AG09309 (cell line): ENCODE measurements around the gene CNTN4.

Source experiments
- DNase-seq: peaks from one replicate; pipeline ENCODE4 v3.0.0-alpha.2; 2010; ENCODE audit warnings: low read depth
- H3K4me3 ChIP-seq: 2 replicates; pipeline ENCODE4 v1.5.1; 2011; ENCODE audit warnings: mild to moderate bottlenecking, low read depth, low read length, moderate library complexity; ENCODE audit not compliant: control insufficient read depth
- TF ChIP-seq, protein P1 (sequence below): IDR thresholded peaks from 2 replicates; pipeline ENCODE4 v1.5.1; 2011; ENCODE audit warnings: mild to moderate bottlenecking, low read depth, low read length, inconsistent platforms; ENCODE audit not compliant: insufficient read depth, control insufficient read depth; ENCODE audit errors: missing control alignments

The CNTN4 gene

DNA sequence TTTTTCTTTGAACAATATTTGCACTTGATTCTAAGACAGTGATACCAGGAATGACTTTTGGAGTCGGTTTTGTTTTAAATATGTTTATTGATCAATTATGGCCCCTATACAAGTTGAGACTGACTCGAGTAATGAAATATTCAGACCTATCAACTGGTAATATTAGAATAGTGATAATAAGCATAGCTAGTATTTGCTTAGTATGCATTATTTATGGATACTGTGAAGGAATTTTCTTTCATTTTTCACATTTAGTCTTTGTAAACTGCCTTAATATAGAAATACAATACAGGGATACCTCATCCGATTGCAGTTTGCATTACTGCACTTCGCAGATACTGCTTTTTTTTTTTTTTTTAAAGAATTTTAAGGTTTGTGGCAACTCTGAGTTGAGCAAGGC, 107.9 kb downstream of the CNTN4 start:
- TF ChIP-seq, protein P1, sequence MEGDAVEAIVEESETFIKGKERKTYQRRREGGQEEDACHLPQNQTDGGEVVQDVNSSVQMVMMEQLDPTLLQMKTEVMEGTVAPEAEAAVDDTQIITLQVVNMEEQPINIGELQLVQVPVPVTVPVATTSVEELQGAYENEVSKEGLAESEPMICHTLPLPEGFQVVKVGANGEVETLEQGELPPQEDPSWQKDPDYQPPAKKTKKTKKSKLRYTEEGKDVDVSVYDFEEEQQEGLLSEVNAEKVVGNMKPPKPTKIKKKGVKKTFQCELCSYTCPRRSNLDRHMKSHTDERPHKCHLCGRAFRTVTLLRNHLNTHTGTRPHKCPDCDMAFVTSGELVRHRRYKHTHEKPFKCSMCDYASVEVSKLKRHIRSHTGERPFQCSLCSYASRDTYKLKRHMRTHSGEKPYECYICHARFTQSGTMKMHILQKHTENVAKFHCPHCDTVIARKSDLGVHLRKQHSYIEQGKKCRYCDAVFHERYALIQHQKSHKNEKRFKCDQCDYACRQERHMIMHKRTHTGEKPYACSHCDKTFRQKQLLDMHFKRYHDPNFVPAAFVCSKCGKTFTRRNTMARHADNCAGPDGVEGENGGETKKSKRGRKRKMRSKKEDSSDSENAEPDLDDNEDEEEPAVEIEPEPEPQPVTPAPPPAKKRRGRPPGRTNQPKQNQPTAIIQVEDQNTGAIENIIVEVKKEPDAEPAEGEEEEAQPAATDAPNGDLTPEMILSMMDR = no peak
- no peak for DNase-seq
- no peak overlapping the region for H3K4me3 ChIP-seq

DNA sequence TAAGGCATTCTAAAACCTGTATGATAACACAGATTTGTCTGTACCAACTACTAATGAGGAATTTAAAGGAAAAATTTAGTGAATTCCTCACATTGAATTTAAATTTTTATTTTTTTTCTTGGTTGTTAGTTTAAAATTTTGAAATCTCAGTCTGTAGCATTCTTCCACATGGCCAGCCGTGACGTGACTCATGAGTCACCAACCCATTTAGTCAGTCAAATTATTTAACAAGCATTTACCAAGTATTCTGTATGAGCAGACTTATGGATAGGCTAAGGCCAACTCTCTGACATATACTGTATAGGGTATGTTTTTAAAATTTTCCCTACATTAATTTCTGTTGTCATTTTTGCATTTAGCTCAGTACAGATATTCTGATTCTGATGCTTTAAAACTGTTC, 112.9 kb downstream of the CNTN4 start:
- no peak for DNase-seq
- no peak overlapping the region for H3K4me3 ChIP-seq
- TF ChIP-seq, protein P1 = no peak

DNA sequence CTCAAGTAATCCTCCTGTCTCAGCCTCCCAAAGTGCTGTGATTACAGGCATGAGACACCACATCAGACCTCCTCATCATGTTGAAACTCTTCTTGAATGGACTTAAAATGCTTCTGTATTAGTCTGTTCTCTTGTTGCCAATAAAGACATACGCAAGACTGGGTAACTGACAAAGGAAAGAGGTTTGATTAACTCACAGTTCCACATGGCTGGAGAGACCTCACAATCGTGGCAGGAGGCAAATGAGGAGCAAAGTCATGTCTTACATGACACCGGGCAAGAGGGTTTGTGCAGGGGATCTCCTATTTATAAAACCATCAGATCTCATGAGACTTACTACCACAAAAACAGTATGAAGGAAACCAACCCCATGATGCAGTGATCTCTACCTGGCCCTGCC, 113.5 kb downstream of the CNTN4 start:
- H3K4me3 ChIP-seq = no peak overlapping the region
- TF ChIP-seq, protein P1 = no peak
- DNase-seq = no peak

DNA sequence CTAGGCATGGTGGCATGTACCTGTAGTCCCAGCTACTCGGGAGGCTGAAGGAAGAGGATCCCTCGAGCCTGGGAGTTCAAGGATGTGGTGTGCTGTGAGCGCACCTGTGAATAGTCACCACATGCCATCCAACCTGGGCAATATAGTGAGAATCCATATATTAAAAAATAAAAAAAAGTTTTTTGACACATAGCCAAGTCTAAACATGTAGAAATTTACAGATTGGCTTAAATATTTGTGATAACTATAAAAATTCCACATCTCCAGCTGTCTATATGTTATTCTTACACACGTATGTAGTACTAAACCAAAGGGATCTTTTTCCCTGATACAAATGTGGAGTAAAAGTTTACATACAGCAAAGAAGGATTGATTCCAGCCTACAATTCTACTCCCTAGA, 119.7 kb downstream of the CNTN4 start:
- TF ChIP-seq, protein P1 = no peak
- no peak overlapping the region for H3K4me3 ChIP-seq
- no peak for DNase-seq

DNA sequence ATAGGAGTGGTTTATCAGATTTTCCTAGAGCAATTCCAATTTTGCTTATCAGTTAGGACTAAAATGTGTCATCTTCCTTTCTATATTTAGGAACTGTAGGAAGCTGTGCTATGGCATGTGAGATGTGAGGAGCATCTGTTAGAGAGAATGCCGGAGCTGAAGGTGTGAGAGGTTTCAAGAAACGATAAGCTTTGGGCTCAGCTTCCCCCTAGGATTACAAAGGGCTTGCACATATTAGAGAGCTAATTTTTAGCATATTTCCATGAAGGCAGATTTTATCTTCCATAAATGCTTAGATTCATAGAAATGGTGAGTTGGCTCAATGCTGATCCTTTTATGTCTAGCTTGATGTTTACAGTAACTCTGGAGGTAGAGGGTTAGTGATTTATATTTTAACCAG, 120.2 kb downstream of the CNTN4 start:
- no peak for DNase-seq
- no peak overlapping the region for H3K4me3 ChIP-seq
- TF ChIP-seq, protein P1 = no peak

DNA sequence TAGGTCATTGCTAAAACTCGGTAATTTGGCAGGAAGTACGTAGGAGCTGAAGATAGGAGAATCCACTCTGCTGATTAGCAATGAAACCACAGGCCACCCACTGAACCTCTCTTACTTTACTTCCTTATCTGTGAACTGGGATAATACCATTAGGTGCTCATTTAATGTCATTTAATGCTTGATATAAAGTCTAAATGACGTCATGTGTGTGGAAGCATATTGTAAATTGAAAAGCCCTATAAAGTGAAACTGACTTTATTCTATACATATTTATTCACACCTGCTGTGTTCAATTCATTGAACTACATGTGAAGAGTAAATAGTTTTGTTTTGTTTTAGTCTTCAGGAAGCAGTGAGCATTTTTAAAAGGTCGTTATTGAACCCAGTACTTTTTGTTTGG, 137.5 kb downstream of the CNTN4 start:
- TF ChIP-seq, protein P1 = no peak
- DNase-seq = no peak
- H3K4me3 ChIP-seq = no peak overlapping the region

DNA sequence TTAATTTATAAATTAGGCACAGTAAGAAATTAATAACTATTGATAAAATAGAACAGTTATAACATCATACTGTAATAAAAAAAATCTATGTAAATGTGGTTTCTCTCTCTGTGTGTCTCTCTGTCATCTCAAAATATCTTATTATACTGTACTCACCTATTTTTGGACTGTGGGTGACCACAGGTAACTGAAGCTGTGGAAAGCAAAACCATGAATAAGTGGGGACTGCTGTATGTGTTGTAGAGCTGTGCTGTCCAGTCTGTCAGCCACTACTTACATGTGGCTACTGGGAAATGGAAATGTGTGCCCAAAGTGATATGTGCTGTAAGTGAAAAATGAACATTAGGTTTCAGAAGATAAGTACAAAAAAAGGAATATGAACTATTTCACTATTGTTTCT, 145.5 kb downstream of the CNTN4 start:
- no peak for DNase-seq
- no peak overlapping the region for H3K4me3 ChIP-seq
- TF ChIP-seq, protein P1 = no peak
